Adrenal gland (tissue), 5 donors: ENCODE data around the gene EVC.

ENCODE experiments used
- POLR2A ChIP-seq, 2 donors: fragments of 450-650 bp; IDR thresholded peaks; one replicate each; pipeline ENCODE4 v1.6.1; 2017; ENCODE audit warnings: antibody characterized with exemption in 2 of 2, mild to moderate bottlenecking in 2 of 2, moderate library complexity in 1 of 2
- TF ChIP-seq, protein P1 (sequence below), 6 experiments: fragments of 450-650 bp in 4 of 6; fragments of 200-600 bp in 2 of 6; sonication (generic) in 1 of 6; IDR thresholded peaks; 1 replicate in 5 of 6; 2 replicates in 1 of 6; pipeline versions ENCODE4 v1.5.1 to v1.8.0; 2016 to 2021; ENCODE audit warnings: antibody characterized with exemption in 6 of 6, mild to moderate bottlenecking in 2 of 6, moderate library complexity in 1 of 6
- donor health status: DM: no; HTN: no; CAD: no.

- TF ChIP-seq, protein P1, sequence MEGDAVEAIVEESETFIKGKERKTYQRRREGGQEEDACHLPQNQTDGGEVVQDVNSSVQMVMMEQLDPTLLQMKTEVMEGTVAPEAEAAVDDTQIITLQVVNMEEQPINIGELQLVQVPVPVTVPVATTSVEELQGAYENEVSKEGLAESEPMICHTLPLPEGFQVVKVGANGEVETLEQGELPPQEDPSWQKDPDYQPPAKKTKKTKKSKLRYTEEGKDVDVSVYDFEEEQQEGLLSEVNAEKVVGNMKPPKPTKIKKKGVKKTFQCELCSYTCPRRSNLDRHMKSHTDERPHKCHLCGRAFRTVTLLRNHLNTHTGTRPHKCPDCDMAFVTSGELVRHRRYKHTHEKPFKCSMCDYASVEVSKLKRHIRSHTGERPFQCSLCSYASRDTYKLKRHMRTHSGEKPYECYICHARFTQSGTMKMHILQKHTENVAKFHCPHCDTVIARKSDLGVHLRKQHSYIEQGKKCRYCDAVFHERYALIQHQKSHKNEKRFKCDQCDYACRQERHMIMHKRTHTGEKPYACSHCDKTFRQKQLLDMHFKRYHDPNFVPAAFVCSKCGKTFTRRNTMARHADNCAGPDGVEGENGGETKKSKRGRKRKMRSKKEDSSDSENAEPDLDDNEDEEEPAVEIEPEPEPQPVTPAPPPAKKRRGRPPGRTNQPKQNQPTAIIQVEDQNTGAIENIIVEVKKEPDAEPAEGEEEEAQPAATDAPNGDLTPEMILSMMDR (IDR thresholded peaks at IDR 0.05), result no peak
- TF ChIP-seq POLR2A (IDR thresholded peaks at IDR 0.05), result no peak
These were observed 75.0 kb downstream of the EVC start for GRCh38 chr4:5785806-5786680.
